HepG2 (cell line): ENCODE data around the gene ME2. TPM values are rescaled to one million over a fixed set of nuclear protein-coding genes. Genes with fewer than 3 reads are reported as not detected.

Experiments
- ATAC-seq: fragments of 200-7000 bp; cut with Tn5 transposase; 3 replicates; pipeline ENCODE4 v1.9.1; 2020; ENCODE audit warnings: mild to moderate bottlenecking, moderate library complexity
- BruUV-seq: library from RNA; stranded (reverse); fragments of 400-500 nt; replicated peaks from 2 replicates; lab custom pipeline; 2021; lab: Mats Ljungman, UMichigan
- CTCF ChIA-PET: fragments of 300-600 bp; formaldehyde crosslinking; extraction: SDS; loops from one replicate; lab custom pipeline; 2021; ENCODE audit warnings: low total read pairs, inconsistent platforms, low intra/inter-chr PET ratio; lab: Yijun Ruan, JAX
- POLR2A ChIA-PET: fragments of 350-600 bp; sonication (Branson Sonifier 250); formaldehyde crosslinking; loops from one replicate; lab custom pipeline; 2020; ENCODE audit warnings: antibody characterized with exemption, inconsistent platforms; lab: Yijun Ruan, JAX
- DNase-seq: peaks from one replicate; pipeline ENCODE4 v3.0.0-alpha.2; 2015; ENCODE audit warnings: low spot score
- FAIRE-seq: peaks from 3 replicates; lab custom pipeline; 2011; peaks lifted over from hg19 to GRCh38; lab: Jason Lieb, UNC
- H2AFZ ChIP-seq: one replicate; pipeline ENCODE4 v1.6.1; 2011; ENCODE audit warnings: low read length, inconsistent platforms
- H3K27ac ChIP-seq: fragments of 300-600 bp; 3 replicates; pipeline ENCODE4 v1.8.0; 2011; ENCODE audit warnings: mixed run types, mild to moderate bottlenecking, mixed read lengths, low read length, inconsistent platforms; ENCODE audit not compliant: insufficient read depth; ENCODE audit errors: extremely low read length
- H3K27me3 ChIP-seq, 2 experiments: fragments of 200-600 bp in 1 of 2; 2 replicates in 1 of 2; 3 replicates in 1 of 2; pipeline versions ENCODE4 v1.6.0 to v1.8.0; 2011; ENCODE audit warnings: low read length in 2 of 2, mild to moderate bottlenecking in 2 of 2, moderate library complexity in 2 of 2, inconsistent platforms in 1 of 2; ENCODE audit not compliant: insufficient read depth in 2 of 2, control insufficient read depth in 1 of 2
- H3K36me3 ChIP-seq, 2 experiments: fragments of 200-600 bp in 1 of 2; replicated peaks in 1 of 2; 2 replicates in 1 of 2; 3 replicates in 1 of 2; pipeline versions ENCODE4 v1.5.1 to v1.8.0; 2011; ENCODE audit warnings: low read length in 2 of 2, inconsistent platforms in 1 of 2; ENCODE audit not compliant: insufficient read depth in 2 of 2, control insufficient read depth in 1 of 2
- H3K4me1 ChIP-seq: 2 replicates; pipeline ENCODE4 v1.5.1; 2012; ENCODE audit warnings: low read length, inconsistent platforms; ENCODE audit not compliant: insufficient read depth
- H3K4me2 ChIP-seq: 2 replicates; pipeline ENCODE4 v1.6.0; 2011; ENCODE audit warnings: low read depth, low read length, inconsistent platforms
- H3K4me3 ChIP-seq, 3 experiments: fragments of 200-600 bp in 1 of 3; sonication (generic), shearing (Covaris generic) in 1 of 3; replicated peaks in 1 of 3; 2 replicates each; pipeline ENCODE4 v1.5.1; 2011 to 2016; ENCODE audit warnings: low read length in 3 of 3, inconsistent platforms in 2 of 3, low read depth in 2 of 3, mild to moderate bottlenecking in 2 of 3, control low read depth in 1 of 3, mixed read lengths in 1 of 3; ENCODE audit not compliant: insufficient read depth in 1 of 3
- H3K79me2 ChIP-seq: one replicate; pipeline ENCODE4 v1.6.1; 2011; ENCODE audit warnings: low read length, inconsistent platforms; ENCODE audit not compliant: insufficient read depth
- H3K9ac ChIP-seq: 2 replicates; pipeline ENCODE4 v1.6.0; 2011; ENCODE audit warnings: mild to moderate bottlenecking, low read depth, low read length, inconsistent platforms; ENCODE audit not compliant: insufficient read depth
- H3K9me3 ChIP-seq: 2 replicates; pipeline ENCODE4 v1.5.1; 2012; ENCODE audit warnings: mild to moderate bottlenecking, low read length
- H4K20me1 ChIP-seq: 2 replicates; pipeline ENCODE4 v1.6.0; 2011; ENCODE audit warnings: inconsistent platforms, mild to moderate bottlenecking, low read length, moderate library complexity; ENCODE audit not compliant: insufficient read depth
- AGO2 ChIP-seq: fragments of 200-400 bp; formaldehyde crosslinking; optimal IDR thresholded peaks from 2 replicates; pipeline ENCODE3; 2017; ENCODE audit warnings: mild to moderate bottlenecking, low read depth, low read length, moderate library complexity
- DNMT3B ChIP-seq: conservative IDR thresholded peaks from 2 replicates; pipeline ENCODE4 v1.6.1; 2016; ENCODE audit warnings: missing biosample characterization, control low read depth
- EED ChIP-seq: sonication (generic); formaldehyde crosslinking; IDR thresholded peaks from 2 replicates; pipeline ENCODE4 v1.5.0; 2020; ENCODE audit warnings: mild to moderate bottlenecking, missing genetic modification reagents
- GATAD2A ChIP-seq: IDR thresholded peaks from 2 replicates; pipeline ENCODE4 v1.6.1; 2016
- HIVEP1 ChIP-seq: sonication (generic); formaldehyde crosslinking; IDR thresholded peaks from 2 replicates; pipeline ENCODE4 v1.4.0; 2020; ENCODE audit warnings: mild to moderate bottlenecking, missing genetic modification reagents
- HMG20A ChIP-seq: IDR thresholded peaks from 2 replicates; pipeline ENCODE4 v1.6.1; 2016; ENCODE audit warnings: borderline replicate concordance
- ISL2 ChIP-seq: sonication (generic); formaldehyde crosslinking; IDR thresholded peaks from 2 replicates; pipeline ENCODE4 v1.5.0; 2020; ENCODE audit warnings: missing genetic modification reagents
- MIER2 ChIP-seq: IDR thresholded peaks from 2 replicates; pipeline ENCODE4 v1.6.1; 2016; ENCODE audit warnings: missing biosample characterization, missing genetic modification reagents
- MTF2 ChIP-seq: sonication (generic); formaldehyde crosslinking; IDR thresholded peaks from 2 replicates; pipeline ENCODE4 v1.5.0; 2020; ENCODE audit warnings: missing genetic modification reagents, borderline replicate concordance
- MXI1 ChIP-seq: IDR thresholded peaks from 3 replicates; pipeline ENCODE4 v1.6.1; 2012; ENCODE audit warnings: low read depth, low read length, inconsistent platforms, borderline replicate concordance
- ZFP36 ChIP-seq: fragments of 150-350 bp; IDR thresholded peaks from 2 replicates; pipeline ENCODE4 v1.6.1; 2018; ENCODE audit warnings: borderline replicate concordance, low read length, low read depth; ENCODE audit not compliant: partially characterized antibody
- ZFP37 ChIP-seq: sonication (generic); formaldehyde crosslinking; IDR thresholded peaks from 2 replicates; pipeline ENCODE4 v1.4.0; 2020; ENCODE audit warnings: missing genetic modification reagents, borderline replicate concordance
- ZMYM4 ChIP-seq: sonication (generic); formaldehyde crosslinking; IDR thresholded peaks from 2 replicates; pipeline ENCODE4 v1.8.1; 2023; ENCODE audit warnings: mild to moderate bottlenecking, missing genetic modification reagents
- ZNF160 ChIP-seq: sonication (generic); formaldehyde crosslinking; IDR thresholded peaks from 2 replicates; pipeline ENCODE4 v1.8.0; 2022; ENCODE audit warnings: mild to moderate bottlenecking, inconsistent platforms, missing genetic modification reagents
- ZNF251 ChIP-seq: sonication (generic); formaldehyde crosslinking; IDR thresholded peaks from 2 replicates; pipeline ENCODE4 v1.9.0; 2021; ENCODE audit warnings: mild to moderate bottlenecking, missing genetic modification reagents
- ZNF580 ChIP-seq: IDR thresholded peaks from 2 replicates; pipeline ENCODE4 v1.6.1; 2016; ENCODE audit warnings: low read depth, borderline replicate concordance
- ZNF749 ChIP-seq: sonication (generic); formaldehyde crosslinking; IDR thresholded peaks from 2 replicates; pipeline ENCODE4 v1.8.0; 2022; ENCODE audit warnings: mild to moderate bottlenecking, missing genetic modification reagents, moderate library complexity, borderline replicate concordance
- ZNF879 ChIP-seq: sonication (generic); formaldehyde crosslinking; IDR thresholded peaks from 2 replicates; pipeline ENCODE4 v1.8.1; 2023; ENCODE audit warnings: missing genetic modification reagents
- ZNF891 ChIP-seq: sonication (generic); formaldehyde crosslinking; IDR thresholded peaks from 2 replicates; pipeline ENCODE4 v1.5.0; 2020; ENCODE audit warnings: mild to moderate bottlenecking, missing genetic modification reagents
- WGBS: methylation state at CpG from one replicate; pipeline ENCODE4 v1.1.6; 2017; ENCODE audit warnings: low lambda C conversion rate; 5-methylcytosine and 5-hydroxymethylcytosine counted together
- in situ Hi-C: cut with HindIII; loops from 2 replicates; pipeline ENCODE4 v1.10.0; 2017; ENCODE audit warnings: low pct_unique_long_range_greater_than_20kb; ENCODE audit not compliant: extremely low pct_ligation_motif_present
- intact Hi-C: fragments of 100-400 bp; cut with micrococcal nuclease; formaldehyde crosslinking; loops from one replicate; pipeline ENCODE4 v1.10.0; 2022; ENCODE audit not compliant: unreplicated experiment
- polyA plus RNA-seq, 8 experiments: library from polyadenylated mRNA; depleted of rRNA in 3 of 8; stranded (reverse) in 7 of 8; unstranded in 1 of 8; fragments of >200 nt; fragmentation: Illumina TruSeq in 4 of 8; extraction: Trizol in 4 of 8; gene quantifications; 2 replicates each; pipeline versions ENCODE4 v1.2.1 to v1.2.3, GENCODE V29; 2011 to 2016; ENCODE audit warnings: low read depth in 4 of 8, missing spikeins in 1 of 8, mixed read lengths in 1 of 8; ENCODE audit not compliant: insufficient read depth in 1 of 8
- total RNA-seq, 5 experiments: library from RNA; depleted of rRNA; stranded (reverse); fragments of >200 nt; fragmentation: Illumina TruSeq; extraction: Trizol; gene quantifications; 2 replicates each; pipeline ENCODE4 v1.2.3, GENCODE V29; 2016; ENCODE audit warnings: low read depth in 1 of 5
- TF ChIP-seq, protein P1 (sequence below): sonication (generic); formaldehyde crosslinking; IDR thresholded peaks from 2 replicates; pipeline ENCODE4 v1.5.1; 2020; ENCODE audit warnings: missing genetic modification reagents, mild to moderate bottlenecking, borderline replicate concordance
- TF ChIP-seq, protein P2 (sequence below): sonication (generic); formaldehyde crosslinking; IDR thresholded peaks from 2 replicates; pipeline ENCODE4 v1.5.0; 2020; ENCODE audit warnings: missing genetic modification reagents

Gene ME2
- total and polyA plus RNA-seq, 2 of the 13 experiments (the other 11 are each of a cell fraction or from before 2014, with no cell fraction given) = 17.3 to 20.6 TPM

DNA sequence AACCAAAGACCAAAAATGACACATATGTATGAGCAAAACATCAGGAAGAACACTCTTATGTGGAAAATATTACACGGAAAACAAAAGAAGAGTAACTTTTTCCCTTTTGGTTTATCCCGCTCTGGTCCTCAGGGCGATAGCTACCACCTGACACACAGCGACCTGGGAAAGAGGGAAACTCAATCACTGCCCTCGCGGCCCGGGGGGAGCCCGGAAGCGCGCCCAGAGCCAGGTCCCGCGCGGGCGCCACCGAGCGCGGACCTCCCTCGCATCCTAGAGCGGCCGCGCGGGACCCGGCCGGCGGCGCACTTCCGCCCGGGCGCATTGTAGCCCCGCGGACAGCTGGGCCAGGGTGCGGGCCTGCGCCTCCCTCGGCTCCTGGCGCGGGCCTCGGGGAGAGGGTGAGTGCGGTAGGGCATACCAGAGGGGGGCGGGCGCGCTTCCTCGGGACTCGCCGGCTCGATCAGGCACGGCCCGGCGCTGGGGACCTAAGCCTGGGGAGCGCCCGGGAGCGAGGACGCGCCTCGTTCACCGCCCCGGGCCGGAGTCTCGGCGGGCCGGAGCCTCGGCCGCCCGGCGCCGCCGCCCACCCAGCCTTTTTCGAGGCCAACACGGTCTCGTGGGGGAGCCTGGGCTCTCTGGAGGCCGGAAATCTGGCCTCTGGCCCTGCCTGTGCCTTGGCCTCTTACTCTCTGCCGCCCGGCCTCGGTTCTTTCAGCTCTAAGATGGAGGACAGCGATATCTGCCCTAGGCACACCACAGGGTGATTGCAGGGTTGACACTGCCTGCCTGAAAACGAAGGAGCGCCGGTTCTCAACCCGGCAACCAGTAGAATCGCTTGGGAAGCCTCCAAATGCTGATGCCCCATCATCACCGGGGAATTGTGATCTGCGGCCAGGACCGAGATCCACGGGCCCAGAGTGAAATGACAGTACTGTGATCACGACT, 89.1 kb downstream of the ME2 start, which contains the start of gene ELAC1:
Gene ELAC1, plus strand, starts transcription at position 327 of the 948 bp plus-strand sequence. CDS start 6,365 bp downstream, outside the sequence.
- in situ Hi-C loops (loop anchor here (5.0 kb wide), 1 partner anchor 69 kb away; no protein-coding TSS in a partner anchor), intact Hi-C loops (loop anchor here (1.0 to 5.0 kb wide), 3 partner anchors 63 to 146 kb away; partner anchors contain the start of genes MRO and SMAD4)
- peak within 1 kb of the TSS; percentile 92 for H3K9ac ChIP-seq
- peaks cover 28% of the 10 kb centered on the region for H3K4me1 ChIP-seq
- H3K27ac ChIP-seq = peak within 1 kb of the TSS; percentile 86
- no peaks in the 10 kb centered on the region; a peak in 1 of 5 replicates for H3K27me3 ChIP-seq
- H4K20me1 ChIP-seq = no peaks in the 10 kb centered on the region
- 3% methylated on average over 20 of the region's 84 CpGs for WGBS
- no peaks in the 10 kb centered on the region for H3K36me3 ChIP-seq
- peak within 1 kb of the TSS; percentile 96 for H2AFZ ChIP-seq
- peak within 1 kb of the TSS; percentile 59 to 84 (median 83) for H3K4me3 ChIP-seq
- BruUV-seq = no TSS peak
- peak; percentile 23 for FAIRE-seq
- peak within 1 kb of the TSS; percentile 83 for H3K4me2 ChIP-seq
- ATAC-seq = peak; percentile 98
- peaks cover 8% of the 10 kb centered on the region for H3K79me2 ChIP-seq
- H3K9me3 ChIP-seq = peaks cover 8% of the 10 kb centered on the region; the same call in 1 of the 2 replicates
- CTCF ChIA-PET = no interaction called here
- peak; percentile 65 for DNase-seq
- POLR2A ChIA-PET = interaction anchor here (0.7 to 3.6 kb wide), 13 partner anchors 9 to 89 kb away, joined by 3 to 27 read pairs (median 5); partner anchors contain the start of genes ME2 and SMAD4
- TF ChIP-seq AGO2 (peak; percentile 83), ZNF251 (CRISPR knock-in tag) (no peak), DNMT3B (no peak), ZNF891 (CRISPR knock-in tag) (0 out of 2 replicates have a peak, but pooled peaks have one; percentile 39), EED (CRISPR knock-in tag) (peak; percentile 71; the same call in 1 of the 2 replicates), ZNF749 (peak; percentile 73; the same call in 1 of the 2 replicates), HMG20A (CRISPR knock-in tag) (no peak), ZFP36 (no peak), ZMYM4 (CRISPR knock-in tag) (peak; percentile 80), ISL2 (CRISPR knock-in tag) (no peak), ZNF580 (no peak; the same call in 1 of the 2 replicates), HIVEP1 (CRISPR knock-in tag) (no peak), ZFP37 (CRISPR knock-in tag) (no peak), GATAD2A (no peak), MXI1 (peak; percentile 39; the same call in 1 of the 3 replicates), ZNF160 (CRISPR knock-in tag) (no peak; the same call in 1 of the 2 replicates), ZNF879 (CRISPR knock-in tag) (no peak), MTF2 (no peak), MIER2 (no peak)
- TF ChIP-seq, protein P1, sequence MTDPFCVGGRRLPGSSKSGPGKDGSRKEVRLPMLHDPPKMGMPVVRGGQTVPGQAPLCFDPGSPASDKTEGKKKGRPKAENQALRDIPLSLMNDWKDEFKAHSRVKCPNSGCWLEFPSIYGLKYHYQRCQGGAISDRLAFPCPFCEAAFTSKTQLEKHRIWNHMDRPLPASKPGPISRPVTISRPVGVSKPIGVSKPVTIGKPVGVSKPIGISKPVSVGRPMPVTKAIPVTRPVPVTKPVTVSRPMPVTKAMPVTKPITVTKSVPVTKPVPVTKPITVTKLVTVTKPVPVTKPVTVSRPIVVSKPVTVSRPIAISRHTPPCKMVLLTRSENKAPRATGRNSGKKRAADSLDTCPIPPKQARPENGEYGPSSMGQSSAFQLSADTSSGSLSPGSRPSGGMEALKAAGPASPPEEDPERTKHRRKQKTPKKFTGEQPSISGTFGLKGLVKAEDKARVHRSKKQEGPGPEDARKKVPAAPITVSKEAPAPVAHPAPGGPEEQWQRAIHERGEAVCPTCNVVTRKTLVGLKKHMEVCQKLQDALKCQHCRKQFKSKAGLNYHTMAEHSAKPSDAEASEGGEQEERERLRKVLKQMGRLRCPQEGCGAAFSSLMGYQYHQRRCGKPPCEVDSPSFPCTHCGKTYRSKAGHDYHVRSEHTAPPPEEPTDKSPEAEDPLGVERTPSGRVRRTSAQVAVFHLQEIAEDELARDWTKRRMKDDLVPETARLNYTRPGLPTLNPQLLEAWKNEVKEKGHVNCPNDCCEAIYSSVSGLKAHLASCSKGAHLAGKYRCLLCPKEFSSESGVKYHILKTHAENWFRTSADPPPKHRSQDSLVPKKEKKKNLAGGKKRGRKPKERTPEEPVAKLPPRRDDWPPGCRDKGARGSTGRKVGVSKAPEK (CRISPR knock-in tag) = no peak
- TF ChIP-seq, protein P2, sequence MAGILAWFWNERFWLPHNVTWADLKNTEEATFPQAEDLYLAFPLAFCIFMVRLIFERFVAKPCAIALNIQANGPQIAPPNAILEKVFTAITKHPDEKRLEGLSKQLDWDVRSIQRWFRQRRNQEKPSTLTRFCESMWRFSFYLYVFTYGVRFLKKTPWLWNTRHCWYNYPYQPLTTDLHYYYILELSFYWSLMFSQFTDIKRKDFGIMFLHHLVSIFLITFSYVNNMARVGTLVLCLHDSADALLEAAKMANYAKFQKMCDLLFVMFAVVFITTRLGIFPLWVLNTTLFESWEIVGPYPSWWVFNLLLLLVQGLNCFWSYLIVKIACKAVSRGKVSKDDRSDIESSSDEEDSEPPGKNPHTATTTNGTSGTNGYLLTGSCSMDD = no peak
